Spleen (tissue), 7 donors: Measurements from ENCODE around the gene NTN4.

ENCODE experiments used
- POLR2A ChIP-seq, 3 donors: fragments of 450-650 bp; IDR thresholded peaks; one replicate each; pipeline ENCODE4 v1.5.1; 2017; ENCODE audit warnings: antibody characterized with exemption in 3 of 3, mild to moderate bottlenecking in 1 of 3
- TF ChIP-seq, protein P1 (sequence below), 11 experiments: fragments of 200-600 bp in 7 of 11; fragments of 450-650 bp in 4 of 11; sonication (generic) in 4 of 11; IDR thresholded peaks in 8 of 11; conservative IDR thresholded peaks in 3 of 11; 1 replicate in 7 of 11; 2 replicates in 4 of 11; pipeline versions ENCODE4 v1.4.0 to v1.8.0; 2016 to 2021; ENCODE audit warnings: antibody characterized with exemption in 11 of 11, inconsistent platforms in 4 of 11, mild to moderate bottlenecking in 1 of 11
- donor health status: DM: no; HTN: no; CAD: no; lungs with moderate emphysema.
- donor health status: DM: no; HTN: no; CAD: no.
- donor health status: DM: no; HTN: no; CAD: no.

DNA sequence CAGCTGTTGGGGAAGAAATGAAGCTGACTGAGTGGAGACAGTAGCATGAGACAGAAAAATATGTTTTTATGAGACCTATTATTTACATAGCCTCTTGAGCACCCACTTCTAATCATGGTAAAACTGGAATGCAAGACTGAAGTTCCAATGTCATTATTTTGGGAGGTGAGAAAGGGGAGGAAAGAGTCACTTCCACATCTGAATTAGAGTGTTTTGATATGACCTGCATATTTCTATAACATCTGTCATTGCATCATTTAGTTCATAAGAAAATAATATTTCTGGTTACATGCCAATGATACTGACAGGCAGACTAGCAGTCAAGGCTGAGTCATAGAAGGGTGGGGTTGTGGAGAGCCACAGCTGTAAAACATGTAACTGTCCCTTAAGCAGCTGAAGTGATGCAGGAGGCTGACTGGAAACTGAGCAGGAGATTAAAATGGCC, 26.7 kb downstream of the NTN4 start:
- TF ChIP-seq, protein P1, sequence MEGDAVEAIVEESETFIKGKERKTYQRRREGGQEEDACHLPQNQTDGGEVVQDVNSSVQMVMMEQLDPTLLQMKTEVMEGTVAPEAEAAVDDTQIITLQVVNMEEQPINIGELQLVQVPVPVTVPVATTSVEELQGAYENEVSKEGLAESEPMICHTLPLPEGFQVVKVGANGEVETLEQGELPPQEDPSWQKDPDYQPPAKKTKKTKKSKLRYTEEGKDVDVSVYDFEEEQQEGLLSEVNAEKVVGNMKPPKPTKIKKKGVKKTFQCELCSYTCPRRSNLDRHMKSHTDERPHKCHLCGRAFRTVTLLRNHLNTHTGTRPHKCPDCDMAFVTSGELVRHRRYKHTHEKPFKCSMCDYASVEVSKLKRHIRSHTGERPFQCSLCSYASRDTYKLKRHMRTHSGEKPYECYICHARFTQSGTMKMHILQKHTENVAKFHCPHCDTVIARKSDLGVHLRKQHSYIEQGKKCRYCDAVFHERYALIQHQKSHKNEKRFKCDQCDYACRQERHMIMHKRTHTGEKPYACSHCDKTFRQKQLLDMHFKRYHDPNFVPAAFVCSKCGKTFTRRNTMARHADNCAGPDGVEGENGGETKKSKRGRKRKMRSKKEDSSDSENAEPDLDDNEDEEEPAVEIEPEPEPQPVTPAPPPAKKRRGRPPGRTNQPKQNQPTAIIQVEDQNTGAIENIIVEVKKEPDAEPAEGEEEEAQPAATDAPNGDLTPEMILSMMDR (IDR thresholded peaks at IDR 0.05 in 8 of 11, conservative IDR thresholded peaks at IDR 0.05 in 3 of 11), result no peak
- TF ChIP-seq POLR2A (IDR thresholded peaks at IDR 0.05), result no peak
